MCF 10A (cell line): ENCODE data around the gene KLF17. TPM values are rescaled to one million over a fixed set of nuclear protein-coding genes. Genes with fewer than 3 reads are reported as not detected.
"Not testable (repeated sequence)": the region's sequence is repeated elsewhere in the genome, so short reads cannot be mapped to it uniquely, and the experiment has no call there.

Source experiments
- BruUV-seq: library from RNA; stranded (reverse); fragments of 400-500 nt; replicated peaks from 2 replicates; lab custom pipeline; 2021; lab: Mats Ljungman, UMichigan
- CTCF ChIA-PET: fragments of 300-600 bp; sonication (Branson Sonifier 250); formaldehyde crosslinking; extraction: SDS; loops from one replicate; lab custom pipeline; 2021; ENCODE audit warnings: antibody characterized with exemption, inconsistent platforms; lab: Yijun Ruan, JAX
- POLR2A ChIA-PET: fragments of 300-600, 350-650 bp; sonication (Branson Sonifier 250); formaldehyde crosslinking; extraction: SDS; loops from one replicate; lab custom pipeline; 2020; ENCODE audit warnings: antibody characterized with exemption, inconsistent platforms; lab: Yijun Ruan, JAX
- DNase-seq: peaks from one replicate; pipeline ENCODE4 v3.0.0-alpha.2; 2018; ENCODE audit not compliant: unreplicated experiment
- H3K27ac Mint-ChIP-seq: one replicate; pipeline ENCODE4 v1.8.0; 2022; ENCODE audit warnings: mild to moderate bottlenecking, low read depth, mixed read lengths; ENCODE audit not compliant: unreplicated experiment
- H3K27me3 Mint-ChIP-seq: one replicate; pipeline ENCODE4 v1.8.0; 2022; ENCODE audit warnings: mixed read lengths; ENCODE audit not compliant: insufficient read depth, unreplicated experiment
- H3K36me3 Mint-ChIP-seq: one replicate; pipeline ENCODE4 v1.8.0; 2022; ENCODE audit warnings: mild to moderate bottlenecking, moderate library complexity, mixed read lengths; ENCODE audit not compliant: insufficient read depth, unreplicated experiment
- H3K4me1 Mint-ChIP-seq: one replicate; pipeline ENCODE4 v1.8.0; 2022; ENCODE audit warnings: mixed read lengths; ENCODE audit not compliant: insufficient read depth, unreplicated experiment
- H3K4me3 Mint-ChIP-seq: one replicate; pipeline ENCODE4 v1.8.0; 2022; ENCODE audit warnings: mild to moderate bottlenecking, moderate library complexity, mixed read lengths; ENCODE audit not compliant: unreplicated experiment
- H3K9me3 Mint-ChIP-seq: one replicate; pipeline ENCODE4 v1.8.0; 2022; ENCODE audit warnings: mixed read lengths; ENCODE audit not compliant: unreplicated experiment
- intact Hi-C: fragments of 100-400 bp; cut with micrococcal nuclease; formaldehyde crosslinking; loops from 2 replicates; pipeline ENCODE4 v1.14.1; 2022
- total RNA-seq: library from RNA; stranded (reverse); gene quantifications from 2 replicates; pipeline ENCODE4 v1.2.3, GENCODE V29; 2022
- TF ChIP-seq, protein P1 (sequence below): fragments of 200-600 bp; IDR thresholded peaks from one replicate; pipeline ENCODE4 v1.8.0; 2022; ENCODE audit warnings: antibody characterized with exemption, mild to moderate bottlenecking; ENCODE audit not compliant: unreplicated experiment

Gene KLF17
- total RNA-seq, 1 experiment from 2014 or later: not detected

DNA sequence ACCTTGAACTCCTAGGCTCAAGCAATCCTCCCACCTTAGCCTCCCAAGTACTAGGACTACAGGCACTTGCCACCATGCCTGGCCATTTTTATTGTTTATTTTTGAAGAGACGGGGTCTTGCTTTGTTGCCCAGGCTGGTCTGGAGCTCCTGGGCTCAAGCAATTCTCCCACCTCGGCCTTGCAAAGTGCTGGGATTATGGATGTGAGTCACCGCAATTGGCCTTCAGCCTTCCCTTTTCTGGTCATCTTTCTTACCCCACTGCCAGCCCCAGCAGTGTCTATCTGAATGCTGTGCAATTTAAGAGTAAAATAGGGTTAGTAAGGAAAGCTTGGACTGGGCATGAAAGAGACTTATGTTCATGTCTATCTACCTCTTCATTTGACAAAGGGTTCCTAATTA lies 6.1 kb upstream of the KLF17 start:
- POLR2A ChIA-PET: no interaction called here
- peaks cover 4% of the 10 kb centered on the region for H3K4me1 Mint-ChIP-seq
- CTCF ChIA-PET: interaction anchor here (0.6 to 1.1 kb wide), 3 partner anchors 13 to 91 kb away, joined by 3 to 5 read pairs (median 3); no protein-coding TSS in a partner anchor
- no peak overlapping the region for H3K27ac Mint-ChIP-seq
- BruUV-seq: no TSS peak
- H3K9me3 Mint-ChIP-seq: no peaks in the 10 kb centered on the region
- H3K4me3 Mint-ChIP-seq: no peak overlapping the region
- TF ChIP-seq, protein P1, sequence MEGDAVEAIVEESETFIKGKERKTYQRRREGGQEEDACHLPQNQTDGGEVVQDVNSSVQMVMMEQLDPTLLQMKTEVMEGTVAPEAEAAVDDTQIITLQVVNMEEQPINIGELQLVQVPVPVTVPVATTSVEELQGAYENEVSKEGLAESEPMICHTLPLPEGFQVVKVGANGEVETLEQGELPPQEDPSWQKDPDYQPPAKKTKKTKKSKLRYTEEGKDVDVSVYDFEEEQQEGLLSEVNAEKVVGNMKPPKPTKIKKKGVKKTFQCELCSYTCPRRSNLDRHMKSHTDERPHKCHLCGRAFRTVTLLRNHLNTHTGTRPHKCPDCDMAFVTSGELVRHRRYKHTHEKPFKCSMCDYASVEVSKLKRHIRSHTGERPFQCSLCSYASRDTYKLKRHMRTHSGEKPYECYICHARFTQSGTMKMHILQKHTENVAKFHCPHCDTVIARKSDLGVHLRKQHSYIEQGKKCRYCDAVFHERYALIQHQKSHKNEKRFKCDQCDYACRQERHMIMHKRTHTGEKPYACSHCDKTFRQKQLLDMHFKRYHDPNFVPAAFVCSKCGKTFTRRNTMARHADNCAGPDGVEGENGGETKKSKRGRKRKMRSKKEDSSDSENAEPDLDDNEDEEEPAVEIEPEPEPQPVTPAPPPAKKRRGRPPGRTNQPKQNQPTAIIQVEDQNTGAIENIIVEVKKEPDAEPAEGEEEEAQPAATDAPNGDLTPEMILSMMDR: no peak
- DNase-seq: peak; percentile 28
- no peaks in the 10 kb centered on the region for H3K36me3 Mint-ChIP-seq
- intact Hi-C loops: no loop called here
- H3K27me3 Mint-ChIP-seq: no peaks in the 10 kb centered on the region

DNA sequence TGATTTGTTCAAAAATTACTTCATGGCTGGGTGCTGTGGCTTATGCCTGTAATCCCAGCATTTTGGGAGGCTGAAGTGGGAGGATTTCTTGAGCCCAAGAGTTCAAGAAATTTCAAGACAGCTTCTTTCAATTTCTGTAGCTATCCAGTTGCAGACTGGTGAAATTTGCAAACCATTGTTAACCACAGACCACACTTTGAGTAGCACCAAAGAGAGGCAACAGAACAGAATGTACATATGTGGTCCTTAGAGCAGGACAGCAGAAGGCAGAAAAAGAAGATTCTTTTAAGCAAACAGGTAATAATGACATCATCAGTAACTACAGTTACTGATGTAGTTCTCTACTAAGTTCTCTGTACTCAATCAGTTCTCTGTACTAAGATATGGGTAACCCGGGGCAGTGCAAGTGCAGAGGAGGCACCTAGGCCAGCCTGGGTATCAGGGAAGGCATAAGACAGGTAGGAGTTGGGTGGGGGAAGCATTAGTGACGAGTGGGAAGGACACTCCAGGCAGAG lies 5.5 kb upstream of the KLF17 start:
- Mint-ChIP-seq H3K27me3 (no peaks in the 10 kb centered on the region), H3K27ac (no peak overlapping the region), H3K4me1 (peaks cover 2% of the 10 kb centered on the region), H3K9me3 (no peaks in the 10 kb centered on the region), H3K4me3 (no peak overlapping the region), H3K36me3 (no peaks in the 10 kb centered on the region)
- TF ChIP-seq, protein P1: no peak
- POLR2A ChIA-PET: no interaction called here
- intact Hi-C loops: no loop called here
- no TSS peak for BruUV-seq
- CTCF ChIA-PET: interaction anchor here (0.6 to 1.1 kb wide), 3 partner anchors 13 to 92 kb away, joined by 3 to 5 read pairs (median 3); no protein-coding TSS in a partner anchor
- DNase-seq: no peak

DNA sequence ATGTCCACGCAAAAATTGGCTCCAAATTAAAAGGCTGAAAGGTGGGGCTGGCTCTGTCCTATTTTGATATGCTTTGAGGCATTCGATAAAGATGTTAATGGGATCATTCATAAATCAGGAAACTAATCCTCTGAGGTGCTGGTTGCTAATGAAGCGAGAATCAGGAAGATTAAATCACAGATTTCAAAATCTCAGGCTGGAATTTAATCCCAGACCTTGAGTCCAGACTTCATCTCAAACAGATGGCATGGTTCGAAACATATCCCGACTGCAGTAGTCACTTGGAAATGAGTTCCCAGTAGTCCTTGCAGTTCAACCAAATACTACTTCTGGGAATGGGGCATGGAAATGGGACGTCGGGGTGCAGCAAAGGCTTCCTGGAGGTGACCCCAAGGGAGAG lies 4.5 kb upstream of the KLF17 start:
- ChIA-PET POLR2A (no interaction called here), CTCF (interaction anchor here (0.6 kb wide), 1 partner anchor 10 kb away, joined by 5 read pairs; no protein-coding TSS in a partner anchor)
- intact Hi-C loops: no loop called here
- TF ChIP-seq, protein P1: no peak
- Mint-ChIP-seq H3K9me3 (no peaks in the 10 kb centered on the region), H3K27ac (no peak overlapping the region), H3K4me1 (no peaks in the 10 kb centered on the region), H3K27me3 (no peaks in the 10 kb centered on the region), H3K36me3 (no peaks in the 10 kb centered on the region), H3K4me3 (no peak overlapping the region)
- DNase-seq: no peak
- no TSS peak for BruUV-seq

DNA sequence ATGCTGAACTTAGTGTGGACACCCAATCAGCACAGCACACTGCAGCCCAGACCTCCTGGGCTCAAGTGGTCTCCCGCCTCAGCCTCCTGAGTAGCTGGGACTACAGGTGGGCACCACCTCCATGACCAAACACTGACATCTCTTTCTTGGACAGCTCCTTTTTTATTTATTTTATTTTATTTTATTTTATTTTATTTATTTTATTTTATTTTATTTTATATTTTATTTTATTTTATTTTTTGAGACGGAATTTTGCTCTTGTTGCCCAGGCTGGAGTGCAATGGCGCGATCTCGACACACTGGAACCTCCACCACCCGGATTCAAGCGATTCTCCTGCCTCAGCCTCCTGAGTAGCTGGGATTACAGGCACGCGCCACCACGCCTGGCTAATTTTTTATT lies 1.3 kb upstream of the KLF17 start:
- H3K4me1 Mint-ChIP-seq, H3K27me3 Mint-ChIP-seq, intact Hi-C loops, BruUV-seq, CTCF ChIA-PET, H3K9me3 Mint-ChIP-seq, DNase-seq, H3K4me3 Mint-ChIP-seq, H3K36me3 Mint-ChIP-seq, H3K27ac Mint-ChIP-seq, POLR2A ChIA-PET: not testable (repeated sequence)
